HEK293T (cell line): ENCODE data around the gene AGAP1.

ENCODE experiments used
- ARNT ChIP-seq: fragments of 450-650 bp; IDR thresholded peaks from 2 replicates; pipeline ENCODE4 v1.6.1; 2017; ENCODE audit warnings: mild to moderate bottlenecking
- BHLHE40 ChIP-seq: fragments of 450-650 bp; IDR thresholded peaks from 2 replicates; pipeline ENCODE4 v1.6.1; 2016; ENCODE audit warnings: mild to moderate bottlenecking, moderate library complexity, borderline replicate concordance
- FOXA1 ChIP-seq: fragments of 450-650 bp; IDR thresholded peaks from 2 replicates; pipeline ENCODE4 v1.6.1; 2016; ENCODE audit warnings: mild to moderate bottlenecking
- FOXK2 ChIP-seq: fragments of 450-650 bp; IDR thresholded peaks from 2 replicates; pipeline ENCODE4 v1.6.1; 2016; ENCODE audit warnings: mild to moderate bottlenecking
- FOXM1 ChIP-seq: fragments of 450-650 bp; IDR thresholded peaks from 2 replicates; pipeline ENCODE4 v1.6.1; 2017; ENCODE audit warnings: mild to moderate bottlenecking, borderline replicate concordance
- L3MBTL2 ChIP-seq: fragments of 450-650 bp; conservative IDR thresholded peaks from 2 replicates; pipeline ENCODE4 v1.6.1; 2016; ENCODE audit warnings: mild to moderate bottlenecking
- LEF1 ChIP-seq: fragments of 450-650 bp; IDR thresholded peaks from 2 replicates; pipeline ENCODE4 v1.6.1; 2017; ENCODE audit warnings: mild to moderate bottlenecking, borderline replicate concordance
- NFRKB ChIP-seq: fragments of 450-650 bp; IDR thresholded peaks from 2 replicates; pipeline ENCODE4 v1.6.1; 2016; ENCODE audit warnings: mild to moderate bottlenecking, moderate library complexity
- SP1 ChIP-seq: fragments of 450-650 bp; IDR thresholded peaks from 2 replicates; pipeline ENCODE4 v1.6.1; 2017
- SUZ12 ChIP-seq: fragments of 450-650 bp; IDR thresholded peaks from 2 replicates; pipeline ENCODE4 v1.6.1; 2016; ENCODE audit warnings: mild to moderate bottlenecking
- ZNF384 ChIP-seq: fragments of 450-650 bp; IDR thresholded peaks from 2 replicates; pipeline ENCODE4 v1.6.1; 2016
- TF ChIP-seq, protein P1 (sequence below): fragments of 450-650 bp; IDR thresholded peaks from 2 replicates; pipeline ENCODE4 v1.6.1; 2016

DNA sequence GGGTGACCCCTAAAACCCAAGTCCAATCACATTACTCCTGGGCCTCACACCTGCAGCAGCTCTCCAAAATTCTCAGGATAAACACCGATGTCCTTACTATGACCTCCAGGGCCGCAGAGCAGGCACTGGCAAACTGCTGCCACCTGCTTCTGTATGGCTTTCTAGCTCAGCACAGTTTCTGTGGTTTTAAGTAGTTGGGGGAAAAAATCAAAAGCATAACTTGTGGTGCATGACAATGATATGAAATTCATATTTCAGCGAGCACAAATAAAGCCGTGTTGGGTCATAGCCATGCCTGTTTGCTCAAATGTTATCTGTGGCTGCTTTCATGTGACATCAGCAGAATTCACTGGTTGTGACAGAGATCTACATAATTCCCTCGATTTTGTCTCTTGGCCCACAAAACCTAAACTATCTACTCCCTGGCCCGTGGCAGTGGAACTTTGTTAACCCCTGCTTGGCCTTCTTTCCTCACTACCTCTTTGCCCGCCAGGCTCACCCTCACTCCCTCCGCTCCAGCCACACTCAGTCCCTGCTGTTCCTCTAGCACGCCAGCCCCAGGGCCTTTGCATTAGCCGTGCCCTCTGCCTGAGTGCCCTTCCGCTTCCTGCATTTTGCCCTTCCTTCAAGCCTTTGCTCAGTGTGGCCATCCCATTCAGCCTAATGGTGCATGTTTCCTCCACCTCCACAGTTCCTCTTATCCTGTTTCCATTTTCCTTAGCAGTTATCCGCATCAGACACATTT is 108.3 kb downstream of the AGAP1 start:
- TF ChIP-seq FOXM1 (no peak), SUZ12 (no peak), ARNT (no peak), LEF1 (no peak), NFRKB (no peak), ZNF384 (no peak), BHLHE40 (no peak), SP1 (no peak), FOXA1 (no peak), L3MBTL2 (no peak), FOXK2 (no peak)
- TF ChIP-seq, protein P1, sequence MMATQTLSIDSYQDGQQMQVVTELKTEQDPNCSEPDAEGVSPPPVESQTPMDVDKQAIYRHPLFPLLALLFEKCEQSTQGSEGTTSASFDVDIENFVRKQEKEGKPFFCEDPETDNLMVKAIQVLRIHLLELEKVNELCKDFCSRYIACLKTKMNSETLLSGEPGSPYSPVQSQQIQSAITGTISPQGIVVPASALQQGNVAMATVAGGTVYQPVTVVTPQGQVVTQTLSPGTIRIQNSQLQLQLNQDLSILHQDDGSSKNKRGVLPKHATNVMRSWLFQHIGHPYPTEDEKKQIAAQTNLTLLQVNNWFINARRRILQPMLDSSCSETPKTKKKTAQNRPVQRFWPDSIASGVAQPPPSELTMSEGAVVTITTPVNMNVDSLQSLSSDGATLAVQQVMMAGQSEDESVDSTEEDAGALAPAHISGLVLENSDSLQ: no peak
